BJ (cell line): Measurements from ENCODE around the gene NTSR1. TPM values are rescaled to one million over a fixed set of nuclear protein-coding genes. Genes with fewer than 3 reads are reported as not detected.

Experiments
- CTCF ChIA-PET: fragments of 350-600 bp; formaldehyde crosslinking; extraction: SDS; loops from one replicate; lab custom pipeline; 2021; ENCODE audit warnings: antibody characterized with exemption, inconsistent platforms; lab: Yijun Ruan, JAX
- POLR2A ChIA-PET: fragments of 300-600 bp; sonication (Branson Sonifier 250); formaldehyde crosslinking; extraction: SDS; loops from one replicate; lab custom pipeline; 2021; ENCODE audit warnings: antibody characterized with exemption; lab: Charles Lee
- DNase-seq: peaks from one replicate; pipeline ENCODE4 v3.0.0-alpha.2; 2011; ENCODE audit warnings: low read depth
- H3K27me3 ChIP-seq: 2 replicates; pipeline ENCODE4 v1.6.0; 2011; ENCODE audit warnings: low read length; ENCODE audit not compliant: control insufficient read depth, insufficient read depth
- H3K36me3 ChIP-seq: 2 replicates; pipeline ENCODE4 v1.5.1; 2011; ENCODE audit warnings: low read length; ENCODE audit not compliant: control insufficient read depth, insufficient read depth
- H3K4me3 ChIP-seq: 2 replicates; pipeline ENCODE4 v1.5.1; 2011; ENCODE audit warnings: low read depth, mild to moderate bottlenecking, control low read depth, low read length
- CTCF ChIP-seq: IDR thresholded peaks from 2 replicates; pipeline ENCODE4 v1.5.1; 2011; ENCODE audit warnings: low read depth, mild to moderate bottlenecking, control low read depth, inconsistent platforms, low read length, moderate library complexity; ENCODE audit not compliant: insufficient read depth
- polyA plus RNA-seq: library from polyadenylated mRNA; depleted of rRNA; stranded (reverse); fragments of >200 nt; gene quantifications from 2 replicates; pipeline ENCODE4 v1.2.3, GENCODE V29; 2011

The NTSR1 gene
- polyA plus RNA-seq, 1 experiment, result 0.05 TPM

GRCh38 chr20:62723768-62724450, 15.3 kb downstream of the NTSR1 start:
- ChIA-PET POLR2A (no interaction called here), CTCF (interaction anchor here (0.9 kb wide), 1 partner anchor 14 kb away, joined by 3 read pairs; no protein-coding TSS in a partner anchor)
- DNase-seq, result no peak
- Histone ChIP-seq H3K4me3 (no peak overlapping the region), H3K27me3 (peaks cover 7% of the 10 kb centered on the region), H3K36me3 (no peaks in the 10 kb centered on the region)
- no peak for TF ChIP-seq CTCF

- H3K4me3 ChIP-seq, result no peak overlapping the region
- ChIA-PET POLR2A (no interaction called here), CTCF (no interaction called here)
- no peaks in the 10 kb centered on the region for H3K36me3 ChIP-seq
- H3K27me3 ChIP-seq, result peaks cover 7% of the 10 kb centered on the region
- DNase-seq, result no peak
- no peak for TF ChIP-seq CTCF
Observed at GRCh38 chr20:62724692-62725595, 16.3 kb downstream of the NTSR1 start.

GRCh38 chr20:62725596-62726268, 17.1 kb downstream of the NTSR1 start:
- TF ChIP-seq CTCF, result no peak
- Histone ChIP-seq H3K36me3 (no peaks in the 10 kb centered on the region), H3K27me3 (peaks cover 7% of the 10 kb centered on the region), H3K4me3 (no peak overlapping the region)
- ChIA-PET CTCF (no interaction called here), POLR2A (no interaction called here)
- DNase-seq, result no peak

- no peak for TF ChIP-seq CTCF
- Histone ChIP-seq H3K27me3 (peaks cover 7% of the 10 kb centered on the region), H3K36me3 (no peaks in the 10 kb centered on the region), H3K4me3 (no peak overlapping the region)
- ChIA-PET CTCF (no interaction called here), POLR2A (no interaction called here)
- no peak for DNase-seq
Observed at GRCh38 chr20:62726276-62726675, 17.6 kb downstream of the NTSR1 start.
